Spleen (tissue), 11 donors: ENCODE data around the gene RFNG. TPM values are rescaled to one million over a fixed set of nuclear protein-coding genes. Genes with fewer than 3 reads are reported as not detected.
A peak's percentile ranks its signal among the peaks of the same experiment; 100 is the strongest.

Experiments
- DNase-seq: peaks from one replicate; pipeline ENCODE4 v3.0.0-alpha.2; 2020
- H3K27ac ChIP-seq, 8 donors: fragments of 200-600 bp; sonication (generic) in 7 of 8; 1 replicate in 4 of 8; 2 replicates in 4 of 8; pipeline versions ENCODE4 v1.5.0 to v1.8.0; 2016 to 2021; ENCODE audit warnings: inconsistent platforms in 4 of 8, mild to moderate bottlenecking in 4 of 8, moderate library complexity in 1 of 8
- H3K27me3 ChIP-seq, 7 donors: fragments of 200-600 bp; sonication (generic) in 6 of 7; replicated peaks in 1 of 7; 1 replicate in 4 of 7; 2 replicates in 3 of 7; pipeline versions ENCODE4 v1.5.0 to v1.8.0; 2016 to 2021; ENCODE audit warnings: inconsistent platforms in 3 of 7, mild to moderate bottlenecking in 1 of 7
- H3K36me3 ChIP-seq, 6 donors: fragments of 200-600 bp; sonication (generic) in 5 of 6; 1 replicate in 4 of 6; 2 replicates in 2 of 6; pipeline versions ENCODE4 v1.5.0 to v1.8.0; 2016 to 2021; ENCODE audit warnings: inconsistent platforms in 2 of 6
- H3K4me1 ChIP-seq, 6 donors: fragments of 200-600 bp; sonication (generic) in 5 of 6; 1 replicate in 3 of 6; 2 replicates in 3 of 6; pipeline versions ENCODE4 v1.5.0 to v1.8.0; 2016 to 2021; ENCODE audit warnings: inconsistent platforms in 3 of 6
- H3K4me3 ChIP-seq, 8 donors: fragments of 200-600 bp; sonication (generic) in 7 of 8; 1 replicate in 4 of 8; 2 replicates in 4 of 8; pipeline versions ENCODE4 v1.5.0 to v1.8.0; 2016 to 2021; ENCODE audit warnings: inconsistent platforms in 4 of 8, mild to moderate bottlenecking in 4 of 8, moderate library complexity in 2 of 8
- H3K9me3 ChIP-seq, 8 donors: fragments of 200-600 bp; sonication (generic) in 7 of 8; 1 replicate in 4 of 8; 2 replicates in 4 of 8; pipeline versions ENCODE4 v1.5.0 to v1.8.0; 2016 to 2021; ENCODE audit warnings: inconsistent platforms in 4 of 8
- CTCF ChIP-seq, 11 experiments: fragments of 200-600 bp in 7 of 11; fragments of 450-650 bp in 4 of 11; sonication (generic) in 4 of 11; IDR thresholded peaks in 8 of 11; conservative IDR thresholded peaks in 3 of 11; 1 replicate in 7 of 11; 2 replicates in 4 of 11; pipeline versions ENCODE4 v1.4.0 to v1.8.0; 2016 to 2021; ENCODE audit warnings: antibody characterized with exemption in 11 of 11, inconsistent platforms in 4 of 11, mild to moderate bottlenecking in 1 of 11
- POLR2A ChIP-seq, 3 donors: fragments of 450-650 bp; IDR thresholded peaks; one replicate each; pipeline ENCODE4 v1.5.1; 2017; ENCODE audit warnings: antibody characterized with exemption in 3 of 3, mild to moderate bottlenecking in 1 of 3
- POLR2AphosphoS5 ChIP-seq, 3 donors: sonication (generic); formaldehyde crosslinking; IDR thresholded peaks; one replicate each; pipeline ENCODE4 v1.5.1; 2017; ENCODE audit warnings: antibody characterized with exemption in 3 of 3
- WGBS, 5 donors: extraction: QIAGEN DNeasy Blood & Tissue Kit in 3 of 5; methylation state at CpG; one replicate each; pipeline versions ENCODE4 v1.1.5 to v1.1.7; 2013 to 2018; 5-methylcytosine and 5-hydroxymethylcytosine counted together
- intact Hi-C: fragments of 100-400 bp; cut with DNase I; formaldehyde crosslinking; loops from one replicate; pipeline ENCODE4 v1.15.0; 2023; ENCODE audit warnings: low total_unique reads
- polyA plus RNA-seq, 3 donors: library from polyadenylated mRNA; stranded (reverse); fragments of 200-250 nt; gene quantifications; one replicate each; pipeline ENCODE4 v1.2.1, GENCODE V29; 2013
- total RNA-seq, 7 donors: library from RNA; depleted of rRNA in 3 of 7; stranded (reverse); fragments of >200 nt in 3 of 7; fragmentation: NEBNext Ultra II Directional in 4 of 7; extraction: Animal tissue kit (Norgen Biotek cat#: 25700) in 4 of 7; gene quantifications; one replicate each; pipeline versions ENCODE4 v1.1.0 to v1.2.1, GENCODE V29; 2016 to 2021
- donor health status: healthy with polysubstance abuse.
- donor health status: DM: no; HTN: no; CAD: no; lungs with moderate emphysema.
- donor health status: DM: no; HTN: no; CAD: no.
- donor health status: Bipolar disorder and iron deficiency.
- donor health status: healthy.
- donor health status: DM: no; HTN: no; CAD: no.
- donor health status: DM: yes; HTN: yes; CAD: no.

Gene RFNG
- total and polyA plus RNA-seq, 10 donors = 21.4 to 42.3 (median 27.2) TPM

GRCh38 chr17:82065193-82065637 lies 13.6 kb upstream of the RFNG start:
- Histone ChIP-seq H3K27me3 (no peaks in the 10 kb centered on the region), H3K36me3 (peaks cover 0 to 40% (median 32%) of the 10 kb centered on the region in 6 donors), H3K9me3 (no peaks in the 10 kb centered on the region), H3K4me3 (peak overlapping the region; percentile 73 to 96 (median 91)), H3K4me1 (peaks cover 17 to 47% (median 34%) of the 10 kb centered on the region in 6 donors), H3K27ac (peak overlapping the region in 7 of 8 donors; percentile 88 to 94 (median 91))
- intact Hi-C loops = no loop called here
- TF ChIP-seq POLR2A (IDR thresholded peaks at IDR 0.05) (no peak), POLR2AphosphoS5 (IDR thresholded peaks at IDR 0.05) (no peak), CTCF (IDR thresholded peaks at IDR 0.05 in 8 of 11, conservative IDR thresholded peaks at IDR 0.05 in 3 of 11) (no peak)
- WGBS, 5 donors = 1 to 2% (median 1%) methylated on average over 23 to 47 of the region's 47 CpGs
- DNase-seq = peak; percentile 86

GRCh38 chr17:82064433-82065192 lies 13.0 kb upstream of the RFNG start:
- intact Hi-C loops = no loop called here
- 41 to 57% (median 51%) methylated on average over 17 to 36 of the region's 36 CpGs for WGBS, 5 donors
- TF ChIP-seq CTCF (IDR thresholded peaks at IDR 0.05 in 8 of 11, conservative IDR thresholded peaks at IDR 0.05 in 3 of 11) = no peak
- no peak for TF ChIP-seq POLR2A (IDR thresholded peaks at IDR 0.05)
- no peak for TF ChIP-seq POLR2AphosphoS5 (IDR thresholded peaks at IDR 0.05)
- peaks cover 17 to 51% (median 35%) of the 10 kb centered on the region in 6 donors for H3K4me1 ChIP-seq
- peak overlapping the region; percentile 73 to 96 (median 91) for H3K4me3 ChIP-seq
- DNase-seq = no peak
- no peaks in the 10 kb centered on the region for H3K27me3 ChIP-seq
- H3K9me3 ChIP-seq = no peaks in the 10 kb centered on the region
- peak overlapping the region in 7 of 8 donors; percentile 88 to 94 (median 91) for H3K27ac ChIP-seq
- peaks cover 0 to 46% (median 38%) of the 10 kb centered on the region in 6 donors for H3K36me3 ChIP-seq

GRCh38 chr17:82063424-82064415 lies 12.1 kb upstream of the RFNG start:
- H3K27me3 ChIP-seq = no peaks in the 10 kb centered on the region
- intact Hi-C loops = no loop called here
- no peaks in the 10 kb centered on the region for H3K9me3 ChIP-seq
- H3K36me3 ChIP-seq = peaks cover 0 to 55% (median 46%) of the 10 kb centered on the region in 6 donors
- DNase-seq = peak; percentile 46
- H3K27ac ChIP-seq = peak overlapping the region in 2 of 8 donors; percentile 88 to 92
- H3K4me1 ChIP-seq = peaks cover 17 to 60% (median 39%) of the 10 kb centered on the region in 6 donors
- peak overlapping the region in 2 of 8 donors; percentile 73 to 96 for H3K4me3 ChIP-seq
- TF ChIP-seq CTCF (IDR thresholded peaks at IDR 0.05 in 8 of 11, conservative IDR thresholded peaks at IDR 0.05 in 3 of 11) (no peak), POLR2AphosphoS5 (IDR thresholded peaks at IDR 0.05) (no peak), POLR2A (IDR thresholded peaks at IDR 0.05) (no peak)
- 85 to 91% (median 88%) methylated on average over 11 to 20 of the region's 20 CpGs for WGBS, 5 donors
